ENCODE results near the gene LRP1B.

Gene LRP1B

DNA sequence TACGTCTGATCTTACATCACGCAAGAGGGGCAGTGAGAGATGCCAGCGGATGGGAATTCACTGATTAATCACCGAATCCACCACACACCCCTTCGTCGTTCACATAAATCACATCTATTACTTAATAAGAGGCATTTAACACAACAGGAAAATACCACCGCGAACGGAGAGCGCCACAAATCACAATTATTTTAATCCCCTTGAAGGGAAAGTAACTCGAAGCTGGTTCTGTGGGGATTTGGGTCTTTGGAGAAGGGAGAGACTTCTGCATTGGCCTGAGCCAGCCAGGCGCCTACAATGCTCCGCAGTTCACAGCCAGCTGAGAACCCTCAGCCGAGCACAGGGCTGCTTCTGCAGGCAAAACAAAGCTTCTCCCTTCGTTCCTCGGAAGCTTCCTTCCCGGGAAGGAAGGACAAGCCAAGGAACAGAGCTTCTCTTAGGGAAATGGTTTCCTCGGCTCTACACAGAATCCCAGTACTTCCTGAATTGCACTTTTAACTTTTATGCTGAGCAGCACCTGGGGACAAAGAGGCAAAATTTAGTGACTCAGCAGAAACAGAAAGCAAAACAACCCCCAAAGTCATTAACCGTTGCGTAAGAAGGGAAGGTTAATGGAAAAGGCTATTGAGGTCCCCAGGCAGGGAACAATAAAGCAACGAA, at the start of gene LRP1B:
TSS of gene LRP1B (minus strand) at position 7 of the 660 bp plus-strand sequence. CDS start 287 bp downstream, outside the sequence.
- ChIA-PET POLR2A (no interaction called here), CTCF (interaction anchor here (1.3 to 2.1 kb wide), 3 partner anchors 9 to 15 kb away, joined by 3 to 13 read pairs (median 5); no protein-coding TSS in a partner anchor)
- TF ChIP-seq, protein P1, sequence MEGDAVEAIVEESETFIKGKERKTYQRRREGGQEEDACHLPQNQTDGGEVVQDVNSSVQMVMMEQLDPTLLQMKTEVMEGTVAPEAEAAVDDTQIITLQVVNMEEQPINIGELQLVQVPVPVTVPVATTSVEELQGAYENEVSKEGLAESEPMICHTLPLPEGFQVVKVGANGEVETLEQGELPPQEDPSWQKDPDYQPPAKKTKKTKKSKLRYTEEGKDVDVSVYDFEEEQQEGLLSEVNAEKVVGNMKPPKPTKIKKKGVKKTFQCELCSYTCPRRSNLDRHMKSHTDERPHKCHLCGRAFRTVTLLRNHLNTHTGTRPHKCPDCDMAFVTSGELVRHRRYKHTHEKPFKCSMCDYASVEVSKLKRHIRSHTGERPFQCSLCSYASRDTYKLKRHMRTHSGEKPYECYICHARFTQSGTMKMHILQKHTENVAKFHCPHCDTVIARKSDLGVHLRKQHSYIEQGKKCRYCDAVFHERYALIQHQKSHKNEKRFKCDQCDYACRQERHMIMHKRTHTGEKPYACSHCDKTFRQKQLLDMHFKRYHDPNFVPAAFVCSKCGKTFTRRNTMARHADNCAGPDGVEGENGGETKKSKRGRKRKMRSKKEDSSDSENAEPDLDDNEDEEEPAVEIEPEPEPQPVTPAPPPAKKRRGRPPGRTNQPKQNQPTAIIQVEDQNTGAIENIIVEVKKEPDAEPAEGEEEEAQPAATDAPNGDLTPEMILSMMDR (IDR thresholded peaks at IDR 0.05; ENCODE audit: control extremely low read depth, extremely low read depth, low read depth, missing control alignments), result no peak
- peak; percentile 21 for DNase-seq (ENCODE audit: extremely low spot score)

DNA sequence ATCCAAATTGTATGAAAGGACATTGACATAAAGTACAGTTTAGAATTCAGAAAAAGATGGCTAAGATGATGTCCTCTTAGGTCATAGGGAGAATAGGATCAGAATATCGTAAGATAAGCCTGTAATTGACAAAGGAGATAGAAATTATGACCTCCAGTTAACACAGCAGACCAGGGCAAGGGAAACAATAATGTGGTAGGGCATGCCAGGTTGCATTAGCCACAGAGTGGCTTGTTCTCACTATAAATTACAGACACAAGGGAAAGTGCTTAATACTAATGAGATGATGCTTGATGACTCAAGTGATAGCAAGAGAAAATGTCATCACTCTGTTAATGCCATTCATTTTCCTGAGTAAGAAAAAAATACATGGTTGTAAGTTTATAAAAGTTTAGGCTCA, 48.9 kb upstream of the LRP1B start:
- ChIA-PET CTCF (no interaction called here), POLR2A (no interaction called here)
- no peak for DNase-seq (ENCODE audit: extremely low spot score)
- TF ChIP-seq, protein P1 (IDR thresholded peaks at IDR 0.05; ENCODE audit: control extremely low read depth, extremely low read depth, low read depth, missing control alignments), result no peak

DNA sequence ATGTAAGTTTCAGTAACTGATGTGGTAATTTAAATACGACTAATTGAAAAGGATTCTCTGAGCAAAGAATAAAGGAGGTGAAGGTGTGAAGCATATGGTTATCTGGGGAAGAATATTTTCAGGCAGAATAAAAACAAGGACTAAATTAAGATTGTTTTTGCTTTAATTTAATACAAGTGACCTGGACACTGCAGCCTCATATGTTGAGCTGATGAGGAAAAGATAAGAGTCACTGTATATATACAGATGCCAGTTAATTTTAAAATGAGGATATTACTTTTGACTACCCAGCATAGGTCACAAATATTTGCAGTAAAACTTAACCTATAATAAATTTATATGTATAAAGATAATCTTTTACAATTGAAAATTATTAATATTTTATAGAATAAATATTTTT, 47.8 kb upstream of the LRP1B start:
- POLR2A ChIA-PET, result no interaction called here
- DNase-seq (ENCODE audit: extremely low spot score), result no peak
- TF ChIP-seq, protein P1 (IDR thresholded peaks at IDR 0.05; ENCODE audit: control extremely low read depth, extremely low read depth, low read depth, missing control alignments), result no peak
- CTCF ChIA-PET, result no interaction called here

DNA sequence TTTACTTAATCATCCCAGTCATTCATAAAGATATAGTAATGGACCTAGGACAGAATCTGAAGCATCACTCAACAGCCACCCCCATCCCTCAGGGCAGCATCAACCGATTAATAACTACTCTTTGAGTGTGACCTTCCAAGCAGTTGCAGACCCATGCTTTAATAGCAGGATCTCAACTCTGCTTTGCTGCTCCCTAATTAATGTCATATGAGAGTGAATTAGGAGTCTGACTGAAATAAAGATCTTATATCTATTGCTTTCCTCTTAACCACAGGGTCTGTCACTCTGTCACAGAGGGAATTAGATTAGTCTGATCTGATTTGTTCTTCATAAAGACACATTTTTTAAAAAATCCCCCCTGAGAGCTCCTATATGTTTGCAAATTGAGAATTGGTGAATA, 46.1 kb upstream of the LRP1B start:
- no peak for DNase-seq (ENCODE audit: extremely low spot score)
- POLR2A ChIA-PET, result no interaction called here

DNA sequence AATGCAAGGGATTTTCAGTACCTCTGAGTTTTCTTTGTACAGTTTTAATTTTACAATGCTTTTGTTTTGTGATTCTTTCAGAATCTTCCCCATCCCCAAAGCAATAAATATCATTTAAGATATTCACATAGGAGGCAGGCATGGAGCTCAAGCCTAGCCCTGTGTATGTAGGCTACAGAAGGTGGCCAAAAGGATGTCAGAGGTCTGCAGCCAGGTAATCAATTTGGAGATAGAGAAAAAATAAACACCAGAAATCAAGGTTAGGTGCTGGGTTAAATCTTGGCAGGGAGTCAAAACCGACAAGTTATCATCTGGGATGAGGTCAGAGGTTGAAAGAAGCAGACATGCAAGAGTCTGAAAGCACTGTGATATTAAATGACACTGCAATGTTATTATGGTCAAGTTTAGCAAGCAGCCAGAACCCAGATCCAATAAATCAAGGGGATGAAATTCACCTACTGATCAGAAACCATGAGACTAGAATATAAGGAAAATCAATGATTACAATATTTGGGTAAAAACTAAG, 45.1 kb upstream of the LRP1B start:
- no peak for DNase-seq (ENCODE audit: extremely low spot score)
- TF ChIP-seq, protein P1 (IDR thresholded peaks at IDR 0.05; ENCODE audit: control extremely low read depth, extremely low read depth, low read depth, missing control alignments), result no peak
- ChIA-PET POLR2A (no interaction called here), CTCF (no interaction called here)

More for the DNA sequence above, 46.1 kb upstream of the LRP1B start:
- TF ChIP-seq, protein P1 (IDR thresholded peaks at IDR 0.05; ENCODE audit: control extremely low read depth, extremely low read depth, low read depth, missing control alignments), result no peak
- CTCF ChIA-PET, result no interaction called here

DNA sequence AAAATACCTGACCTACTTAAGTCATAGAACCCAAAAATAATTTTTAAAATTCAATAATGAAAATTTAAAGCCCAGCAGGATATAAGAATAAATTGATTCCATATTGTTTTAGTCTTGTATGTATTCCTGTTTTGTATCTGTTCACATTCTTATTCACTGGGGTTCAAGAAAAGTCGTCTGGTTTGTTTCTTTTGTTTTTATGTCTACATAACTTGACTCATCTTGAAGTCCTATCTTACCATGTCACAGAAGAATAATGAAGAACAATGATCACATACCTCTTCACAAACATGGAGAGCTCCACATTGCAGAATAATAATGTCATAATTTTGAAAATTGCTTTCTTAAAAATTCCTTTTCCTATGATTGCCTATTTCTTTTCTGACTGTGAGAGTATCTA, 43.4 kb upstream of the LRP1B start:
- ChIA-PET CTCF (no interaction called here), POLR2A (no interaction called here)
- TF ChIP-seq, protein P1 (IDR thresholded peaks at IDR 0.05; ENCODE audit: control extremely low read depth, extremely low read depth, low read depth, missing control alignments), result no peak
- DNase-seq (ENCODE audit: extremely low spot score), result no peak

Measured in GM10248 (cell line).